HG03442 (cell line): Measurements from ENCODE around the gene CAPZB.
"Not testable (repeated sequence)": the region's sequence is repeated elsewhere in the genome, so short reads cannot be mapped to it uniquely, and the experiment has no call there.

Source experiments
- ATAC-seq: cut with Tn5 transposase; IDR thresholded peaks from one replicate; pipeline ENCODE4 v1.9.1; 2021; ENCODE audit warnings: mild to moderate bottlenecking, moderate library complexity; ENCODE audit not compliant: unreplicated experiment

CAPZB gene

DNA sequence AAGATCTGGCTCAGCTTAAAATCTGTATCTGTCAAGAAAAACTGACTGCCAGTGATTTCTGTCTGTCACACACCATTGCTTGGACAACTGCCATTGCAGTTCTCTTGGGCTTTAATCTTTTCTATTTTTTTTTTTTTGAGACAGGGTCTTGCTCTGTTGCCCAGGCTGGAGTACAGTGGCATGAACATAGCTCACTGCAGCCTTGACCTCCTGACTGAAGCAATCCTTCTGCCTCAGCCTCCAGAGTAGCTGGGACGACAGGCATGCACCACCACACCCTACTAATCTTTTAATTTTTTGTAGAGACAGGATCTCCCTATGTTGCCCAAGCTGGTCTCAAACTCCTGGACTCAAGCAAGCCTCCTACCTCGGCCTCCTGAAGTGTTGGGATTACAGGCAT is 14.5 kb upstream of the CAPZB start:
- ATAC-seq: not testable (repeated sequence)

- not testable (repeated sequence) for ATAC-seq
Measured at GRCh38 chr1:19497443-19497842, 12.1 kb upstream of the CAPZB start.

- ATAC-seq: no peak
Measured at GRCh38 chr1:19496527-19496874, 11.2 kb upstream of the CAPZB start.

DNA sequence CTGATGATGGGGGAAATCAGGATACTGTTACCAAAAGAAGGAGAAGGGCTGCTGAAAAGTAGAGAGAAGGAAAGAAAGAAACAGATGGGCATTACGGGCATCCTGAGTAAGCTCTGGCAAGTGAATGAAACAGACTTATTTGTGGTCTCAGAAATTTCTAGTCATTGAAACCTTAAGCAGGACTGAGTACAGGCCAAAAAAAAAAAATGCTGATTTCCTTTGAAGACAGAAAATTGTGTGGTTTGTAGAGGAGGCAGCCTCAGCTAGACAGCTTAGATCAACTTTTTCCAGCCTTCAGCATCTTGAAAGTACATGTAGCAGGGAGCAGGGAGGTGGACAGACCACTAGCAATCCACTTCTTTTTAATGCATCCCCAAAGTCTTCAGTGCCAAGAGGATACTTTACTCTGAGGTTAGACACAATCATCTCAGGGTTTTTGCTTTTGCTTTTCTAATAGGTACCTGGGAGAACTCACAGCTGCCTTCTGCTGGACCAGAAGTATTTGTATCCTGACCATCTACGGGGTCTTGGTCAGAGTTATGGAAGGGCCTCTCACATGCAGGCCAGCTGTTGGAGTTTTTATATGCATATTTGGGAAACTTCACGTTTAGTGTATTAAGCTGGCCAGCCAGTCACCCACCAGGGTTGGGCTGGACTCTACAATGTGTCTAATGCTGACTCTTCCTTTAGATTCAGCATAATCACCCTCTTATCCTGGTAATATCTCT is 10.6 kb upstream of the CAPZB start:
- ATAC-seq: no peak

DNA sequence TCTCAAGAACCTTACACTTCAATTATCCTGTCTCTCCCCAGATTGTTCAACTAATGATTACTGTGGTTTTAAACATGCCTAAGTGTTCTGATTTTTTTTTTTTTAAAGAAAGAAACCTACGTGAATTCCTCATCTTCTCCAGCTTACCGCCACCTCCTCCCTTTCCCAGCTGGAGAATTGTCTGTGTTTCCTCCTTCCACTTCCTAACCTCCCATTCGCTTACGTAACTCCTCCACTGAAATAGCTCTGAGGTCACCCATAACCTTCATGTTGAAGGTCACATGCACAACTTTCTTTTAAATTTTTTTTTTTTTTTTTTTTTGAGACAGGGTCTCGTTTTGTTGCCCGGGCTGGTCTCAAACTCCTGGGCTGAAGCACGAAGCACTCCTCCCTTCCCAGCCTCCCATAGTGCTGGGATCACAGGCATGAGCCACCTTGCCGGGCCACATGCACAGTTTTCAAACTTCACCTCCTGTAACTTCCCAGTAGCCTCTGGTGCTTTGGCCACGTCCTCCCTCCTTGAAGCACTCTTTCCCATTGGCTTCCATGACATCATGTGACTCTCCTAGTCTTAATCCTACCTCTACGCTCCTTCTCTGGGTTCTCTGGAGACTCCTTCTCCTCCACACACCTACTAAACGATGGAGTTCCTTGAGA is 9.8 kb upstream of the CAPZB start:
- no peak for ATAC-seq

- ATAC-seq: no peak
Measured at GRCh38 chr1:19493547-19493946, 8.2 kb upstream of the CAPZB start.

DNA sequence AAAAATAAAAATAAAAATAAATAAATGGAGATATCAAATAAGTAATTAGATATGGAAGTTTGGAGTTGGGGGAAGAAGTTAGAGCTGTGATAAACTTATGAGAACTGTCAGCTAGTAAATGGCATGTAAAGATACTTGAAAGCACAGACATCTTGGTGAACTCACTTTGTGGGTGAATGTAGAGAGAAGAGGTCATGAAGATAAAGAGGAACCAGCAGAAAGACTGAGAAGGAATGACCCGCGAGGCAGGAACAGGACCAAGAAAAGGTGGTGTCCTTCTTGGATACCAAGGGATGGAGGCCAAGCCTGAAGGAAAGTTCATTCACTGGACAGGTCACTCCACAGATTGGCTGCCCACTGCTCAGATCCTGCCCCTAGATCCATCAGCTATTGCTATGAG is 4.7 kb upstream of the CAPZB start:
- no peak for ATAC-seq

DNA sequence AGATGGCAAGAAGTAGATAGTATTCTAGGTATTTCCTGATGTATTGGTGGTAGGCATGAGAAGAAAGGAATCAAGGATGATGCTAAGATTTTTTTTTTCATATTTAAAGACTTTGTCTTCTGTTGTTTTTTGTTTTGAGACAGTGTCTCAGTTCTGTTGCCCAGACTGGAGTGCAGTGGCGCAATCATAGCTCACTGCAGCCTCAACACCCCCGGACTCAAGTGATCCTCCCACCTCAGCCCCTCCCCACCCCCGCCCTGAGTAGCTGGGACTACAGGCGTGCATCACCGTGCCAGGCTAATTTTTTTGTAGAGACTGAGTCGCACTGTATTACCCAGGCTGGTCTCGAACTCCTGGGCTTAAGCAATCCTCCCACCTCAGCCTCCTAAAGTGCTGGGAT is 2.8 kb upstream of the CAPZB start:
- ATAC-seq: no peak

- peak; percentile 25 for ATAC-seq
Measured at GRCh38 chr1:19484798-19485361, 459 bp downstream of the CAPZB start.

DNA sequence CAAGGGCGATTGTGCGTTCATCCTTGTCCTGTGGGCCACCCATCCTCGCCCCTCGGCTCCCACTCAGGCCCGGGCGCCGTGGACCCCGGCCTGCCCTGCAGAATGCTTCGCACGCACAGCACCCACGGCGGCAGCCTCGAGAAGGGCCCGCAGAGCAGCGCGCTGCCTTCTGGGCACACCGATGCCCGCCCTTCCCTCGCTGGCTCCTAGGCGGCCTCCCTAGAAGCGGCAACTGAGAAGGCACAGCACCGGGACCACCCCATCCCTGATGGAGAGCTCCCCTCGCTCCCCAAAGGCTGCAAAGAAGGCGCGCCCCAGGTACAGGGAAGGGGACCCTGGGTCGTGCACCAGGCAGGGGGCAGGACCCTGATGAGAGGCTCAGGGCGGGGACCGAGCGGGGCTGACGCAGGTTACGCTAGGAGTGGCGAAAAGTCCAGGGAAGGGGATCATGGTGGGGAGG is 971 bp downstream of the CAPZB start:
- no peak for ATAC-seq

GRCh38 chr1:19483691-19484090 is 1.6 kb downstream of the CAPZB start:
- no peak for ATAC-seq

DNA sequence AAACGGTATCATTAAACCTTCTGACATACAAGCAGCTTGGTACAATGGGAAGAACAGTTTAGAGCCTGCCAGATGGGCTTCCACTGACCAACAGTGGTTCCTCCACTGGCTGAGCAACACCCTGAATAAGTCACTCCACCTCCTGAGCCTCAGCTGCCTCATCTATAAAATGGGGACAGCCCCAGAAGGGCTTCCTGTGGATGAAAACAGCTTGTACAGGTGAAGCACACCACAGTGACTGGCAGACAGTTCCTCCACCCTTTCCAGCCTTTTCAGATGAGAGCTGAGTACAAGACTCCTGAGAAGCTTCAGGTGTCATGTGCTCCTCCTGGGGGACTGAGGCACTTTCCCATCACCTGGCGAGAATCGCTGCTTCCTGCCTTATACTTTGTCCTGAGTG is 2.1 kb downstream of the CAPZB start:
- ATAC-seq: no peak

DNA sequence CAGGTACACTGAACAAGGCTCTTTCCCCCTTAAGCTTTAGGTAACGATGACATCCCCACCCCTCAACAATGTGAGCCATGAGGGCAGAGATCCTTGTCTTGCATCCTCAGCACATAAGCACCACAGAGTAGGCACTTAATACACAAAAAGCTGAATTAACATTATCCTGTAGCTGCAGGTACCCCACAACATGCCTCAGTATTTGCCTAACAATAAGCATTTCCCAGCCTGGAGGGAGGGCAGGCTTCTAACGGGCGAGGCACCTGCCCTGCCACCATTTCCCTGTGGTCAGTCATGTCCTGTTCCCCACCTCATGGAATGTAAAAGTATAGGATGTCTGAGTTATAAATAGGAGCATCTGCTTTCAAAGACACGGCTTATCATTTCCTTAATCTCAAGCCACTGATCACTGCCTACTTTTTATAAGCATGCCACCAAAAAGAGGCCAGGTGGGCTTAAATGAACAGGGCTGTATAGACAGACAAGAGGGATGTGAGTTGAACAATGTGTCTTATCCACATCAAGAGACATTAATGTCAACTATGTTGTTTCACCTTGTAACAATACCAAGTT is 3.4 kb downstream of the CAPZB start:
- no peak for ATAC-seq

GRCh38 chr1:19480282-19480681 is 5.1 kb downstream of the CAPZB start:
- ATAC-seq: no peak

GRCh38 chr1:19479351-19480120 is 5.8 kb downstream of the CAPZB start:
- no peak for ATAC-seq

DNA sequence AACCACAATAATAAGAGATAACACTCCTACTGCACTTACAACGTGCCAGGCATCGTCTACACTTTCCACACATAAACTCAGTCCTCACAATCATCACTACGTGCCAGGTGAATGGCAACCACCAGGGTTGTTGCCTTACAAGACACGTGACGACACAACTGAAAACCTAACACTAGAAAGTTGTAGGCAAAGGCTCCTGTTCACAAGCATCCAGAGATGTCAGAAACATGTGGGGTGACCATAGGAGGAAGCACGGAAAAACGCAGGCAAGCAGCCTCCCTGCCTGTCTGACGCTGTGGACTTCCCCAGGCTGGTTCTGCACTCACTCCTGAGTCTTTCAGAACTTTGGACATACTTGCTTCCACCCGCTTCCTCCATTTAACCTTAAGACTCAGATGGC is 7.0 kb downstream of the CAPZB start:
- ATAC-seq: no peak

- peak; percentile 48 for ATAC-seq
Measured at GRCh38 chr1:19477284-19478249, 7.8 kb downstream of the CAPZB start.

DNA sequence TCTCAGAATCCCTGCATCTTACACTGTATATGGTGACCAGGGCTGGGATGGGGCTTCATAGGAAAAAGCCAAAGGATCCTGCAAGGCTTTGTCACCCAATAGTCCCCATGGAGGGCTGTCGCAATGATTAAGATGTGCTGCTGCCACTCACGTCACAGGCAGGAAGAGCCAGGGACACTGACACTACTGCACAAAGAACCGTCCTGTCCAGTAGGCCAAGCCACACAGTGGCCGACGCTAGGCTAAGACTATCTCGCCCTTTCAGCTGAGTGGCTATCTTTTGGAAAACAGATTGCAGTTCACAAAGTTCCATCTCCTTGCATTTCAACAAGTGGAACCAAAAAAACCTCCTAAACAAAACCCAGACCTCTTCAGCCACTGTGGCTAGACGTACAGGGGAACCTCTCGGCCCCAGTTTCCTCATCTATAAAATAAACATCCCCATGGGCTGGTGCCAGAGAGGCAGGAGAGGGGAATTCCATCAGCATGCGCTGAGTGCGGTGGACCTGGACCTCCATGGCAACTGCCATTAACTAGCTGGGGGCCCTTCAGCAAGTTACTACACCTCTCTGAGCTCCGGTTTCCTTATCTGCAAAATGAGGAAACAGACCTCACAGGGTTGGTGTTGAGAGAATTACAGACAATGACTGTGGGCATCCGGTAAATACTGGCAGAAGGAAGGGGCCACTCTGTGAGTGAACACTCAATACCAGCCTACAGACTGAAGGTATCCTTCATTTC is 8.7 kb downstream of the CAPZB start:
- ATAC-seq: peak; percentile 22

DNA sequence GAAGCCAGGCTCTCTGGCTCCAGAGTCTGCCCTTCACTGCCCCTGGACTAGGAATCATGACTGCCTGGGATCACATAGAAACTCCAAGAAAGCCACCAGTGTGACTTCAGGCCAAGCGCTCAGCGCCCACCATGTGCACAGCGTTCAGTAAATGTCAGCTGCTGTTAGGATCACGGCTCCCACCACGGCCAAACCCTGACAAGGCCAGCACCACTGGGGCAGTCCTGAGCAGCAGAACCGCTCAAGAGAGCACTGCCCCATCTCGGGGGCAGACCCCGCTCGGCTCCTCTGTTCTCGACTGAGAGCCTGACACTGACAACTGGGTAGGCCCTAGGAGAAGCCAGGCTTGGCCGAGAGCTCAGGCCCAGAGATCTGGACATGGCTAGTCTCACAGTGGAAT is 10.0 kb downstream of the CAPZB start:
- no peak for ATAC-seq
